K562 (cell line): ENCODE results near the gene WDR55. TPM values are rescaled to one million over a fixed set of nuclear protein-coding genes. Genes with fewer than 3 reads are reported as not detected.

ENCODE experiments used
- BRCA1 ChIP-seq, 2 experiments: fragments of 450-650 bp in 1 of 2; sonication (generic) in 1 of 2; formaldehyde crosslinking in 1 of 2; IDR thresholded peaks; 2 replicates each; pipeline versions ENCODE4 v1.5.0 to v1.6.1; 2017 to 2020; ENCODE audit warnings: mild to moderate bottlenecking in 1 of 2, missing genetic modification reagents in 1 of 2
- CEBPZ ChIP-seq: fragments of 150-350 bp; IDR thresholded peaks from 2 replicates; pipeline ENCODE4 v1.6.1; 2014; ENCODE audit warnings: low read depth, mild to moderate bottlenecking, low read length, borderline replicate concordance
- CHD4 ChIP-seq: fragments of 200-600 bp; sonication (generic); IDR thresholded peaks from 3 replicates; pipeline ENCODE4 v1.6.1; 2012; ENCODE audit warnings: low read depth, mild to moderate bottlenecking, mixed read lengths, low read length, inconsistent platforms; ENCODE audit not compliant: insufficient read depth, insufficient replicate concordance, poor library complexity, severe bottlenecking
- CTCFL ChIP-seq: IDR thresholded peaks from 2 replicates; pipeline ENCODE4 v1.6.1; 2011; ENCODE audit warnings: borderline replicate concordance, low read depth, mild to moderate bottlenecking, moderate library complexity, low read length; ENCODE audit not compliant: insufficient read depth, poor library complexity, severe bottlenecking
- DLX4 ChIP-seq: fragments of 250-450 bp; sonication (Bioruptor Pico); IDR thresholded peaks from 2 replicates; pipeline ENCODE4 v1.6.1; 2021; ENCODE audit warnings: mild to moderate bottlenecking
- EHMT2 ChIP-seq: fragments of 450-650 bp; IDR thresholded peaks from 2 replicates; pipeline ENCODE4 v1.6.1; 2018; ENCODE audit warnings: antibody characterized with exemption
- ELK1 ChIP-seq: sonication (generic); formaldehyde crosslinking; IDR thresholded peaks from 2 replicates; pipeline ENCODE4 v1.8.1; 2022; ENCODE audit warnings: missing genetic modification reagents
- HOXB6 ChIP-seq: fragments of 250-450 bp; sonication (Bioruptor Pico); IDR thresholded peaks from 2 replicates; pipeline ENCODE4 v1.5.1; 2022; ENCODE audit warnings: mild to moderate bottlenecking, borderline replicate concordance
- POLR2B ChIP-seq: fragments of 450-650 bp; IDR thresholded peaks from 2 replicates; pipeline ENCODE4 v1.6.1; 2018; ENCODE audit warnings: low read depth; ENCODE audit not compliant: partially characterized antibody
- RBM39 ChIP-seq: fragments of 200-400 bp; formaldehyde crosslinking; optimal IDR thresholded peaks from 2 replicates; pipeline ENCODE3; 2018; ENCODE audit warnings: low read depth, low read length
- SIN3A ChIP-seq, 2 experiments: fragments of 150-350 bp in 1 of 2; IDR thresholded peaks; 2 replicates each; pipeline ENCODE4 v1.6.1; 2011 to 2016; ENCODE audit warnings: borderline replicate concordance in 2 of 2, low read depth in 2 of 2, low read length in 2 of 2, mild to moderate bottlenecking in 2 of 2, moderate library complexity in 2 of 2; ENCODE audit not compliant: control insufficient read depth in 1 of 2
- SNIP1 ChIP-seq: fragments of 450-650 bp; IDR thresholded peaks from 2 replicates; pipeline ENCODE4 v1.7.1; 2017; ENCODE audit warnings: low read depth, mild to moderate bottlenecking
- ZNF124 ChIP-seq: sonication (generic); formaldehyde crosslinking; IDR thresholded peaks from 2 replicates; pipeline ENCODE4 v1.8.1; 2022; ENCODE audit warnings: missing genetic modification reagents
- ZNF280A ChIP-seq: fragments of 450-650 bp; IDR thresholded peaks from 2 replicates; pipeline ENCODE4 v1.6.1; 2018; ENCODE audit warnings: mild to moderate bottlenecking, low read depth; ENCODE audit not compliant: partially characterized antibody
- ZNF316 ChIP-seq: fragments of 450-650 bp; IDR thresholded peaks from 2 replicates; pipeline ENCODE4 v1.6.1; 2016
- ZNF561 ChIP-seq: fragments of 450-650 bp; formaldehyde crosslinking; conservative IDR thresholded peaks from 2 replicates; pipeline ENCODE4 v1.4.0; 2020; ENCODE audit warnings: mild to moderate bottlenecking, moderate library complexity
- polyA plus RNA-seq, 8 experiments: library from polyadenylated mRNA; depleted of rRNA in 4 of 8; stranded (reverse) in 5 of 8; unstranded in 3 of 8; fragments of >200 nt; fragmentation: Nextera tagmentation in 2 of 8; fragmentation: Illumina TruSeq in 1 of 8; extraction: Ambion mirVana in 2 of 8; extraction: Trizol in 1 of 8; gene quantifications; 2 replicates each; pipeline versions ENCODE4 v1.2.1 to v1.2.3, GENCODE V29; 2011 to 2014; ENCODE audit warnings: inconsistent platforms in 1 of 8, missing spikeins in 1 of 8
- total RNA-seq, 7 experiments: library from RNA; depleted of rRNA in 6 of 7; stranded (reverse); fragments of >200 nt in 6 of 7; fragmentation: Illumina TruSeq in 2 of 7; extraction: Trizol in 2 of 7; gene quantifications; 2 replicates each; pipeline versions ENCODE4 v1.2.1 to v1.2.3, GENCODE V29; 2011 to 2021; ENCODE audit warnings: low replicate concordance in 1 of 7

WDR55 gene
- total and polyA plus RNA-seq, 9 of the 15 experiments (the other 6 are each of a cell fraction or from before 2014, with no cell fraction given) = 5.2 to 45.0 (median 29.3) TPM

GRCh38 chr5:140710899-140711552, 46.3 kb downstream of the WDR55 start (continued):
- no peak for TF ChIP-seq ELK1 (CRISPR knock-in tag)
- TF ChIP-seq CEBPZ = 0 out of 2 replicates have a peak, but pooled peaks have one; percentile 15
- TF ChIP-seq SIN3A (IDR thresholded peaks at IDR 0.05; ENCODE audit: borderline replicate concordance in 2 of 2, control insufficient read depth in 1 of 2, low read depth in 2 of 2, low read length in 2 of 2) = peak; percentile 27 to 73; a peak in 3 of 4 replicates
- TF ChIP-seq SNIP1 = no peak
- peak; percentile 92 for TF ChIP-seq RBM39
- peak; percentile 80 for TF ChIP-seq POLR2B
- TF ChIP-seq EHMT2 = peak; percentile 92
- no peak for TF ChIP-seq ZNF124 (CRISPR knock-in tag)
- peak; percentile 97 for TF ChIP-seq ZNF316
- TF ChIP-seq BRCA1 (IDR thresholded peaks at IDR 0.05) = no peak
- no peak for TF ChIP-seq BRCA1 (CRISPR knock-in tag; IDR thresholded peaks at IDR 0.05)
- no peak for TF ChIP-seq HOXB6 (CRISPR knock-in tag)
- TF ChIP-seq ZNF280A = no peak
- TF ChIP-seq CHD4 = no peak
- no peak for TF ChIP-seq CTCFL
- TF ChIP-seq ZNF561 (CRISPR knock-in tag) = no peak
- no peak for TF ChIP-seq DLX4
